Activated CD8-positive, alpha-beta memory T cell treated with anti-CD3 and anti-CD28 coated beads for 4 hours (primary cell): ENCODE data around the gene PARP12.
A peak's percentile ranks its signal among the peaks of the same experiment; 100 is the strongest.
"Not testable (repeated sequence)": the region's sequence is repeated elsewhere in the genome, so short reads cannot be mapped to it uniquely, and the experiment has no call there.

Experiments
- DNase-seq, 2 donors: peaks; one replicate each; pipeline ENCODE4 v3.0.0-alpha.2; 2020; ENCODE audit warnings: low read depth in 2 of 2

The PARP12 gene, protein sequence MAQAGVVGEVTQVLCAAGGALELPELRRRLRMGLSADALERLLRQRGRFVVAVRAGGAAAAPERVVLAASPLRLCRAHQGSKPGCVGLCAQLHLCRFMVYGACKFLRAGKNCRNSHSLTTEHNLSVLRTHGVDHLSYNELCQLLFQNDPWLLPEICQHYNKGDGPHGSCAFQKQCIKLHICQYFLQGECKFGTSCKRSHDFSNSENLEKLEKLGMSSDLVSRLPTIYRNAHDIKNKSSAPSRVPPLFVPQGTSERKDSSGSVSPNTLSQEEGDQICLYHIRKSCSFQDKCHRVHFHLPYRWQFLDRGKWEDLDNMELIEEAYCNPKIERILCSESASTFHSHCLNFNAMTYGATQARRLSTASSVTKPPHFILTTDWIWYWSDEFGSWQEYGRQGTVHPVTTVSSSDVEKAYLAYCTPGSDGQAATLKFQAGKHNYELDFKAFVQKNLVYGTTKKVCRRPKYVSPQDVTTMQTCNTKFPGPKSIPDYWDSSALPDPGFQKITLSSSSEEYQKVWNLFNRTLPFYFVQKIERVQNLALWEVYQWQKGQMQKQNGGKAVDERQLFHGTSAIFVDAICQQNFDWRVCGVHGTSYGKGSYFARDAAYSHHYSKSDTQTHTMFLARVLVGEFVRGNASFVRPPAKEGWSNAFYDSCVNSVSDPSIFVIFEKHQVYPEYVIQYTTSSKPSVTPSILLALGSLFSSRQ

GRCh38 chr7:140062528-140063299 lies at the start of gene PARP12:
PARP12 (minus strand) TSS chr7:140062951; CDS start chr7:140062847, 104 bp downstream.
- peak; percentile 79 to 80 for DNase-seq

DNA sequence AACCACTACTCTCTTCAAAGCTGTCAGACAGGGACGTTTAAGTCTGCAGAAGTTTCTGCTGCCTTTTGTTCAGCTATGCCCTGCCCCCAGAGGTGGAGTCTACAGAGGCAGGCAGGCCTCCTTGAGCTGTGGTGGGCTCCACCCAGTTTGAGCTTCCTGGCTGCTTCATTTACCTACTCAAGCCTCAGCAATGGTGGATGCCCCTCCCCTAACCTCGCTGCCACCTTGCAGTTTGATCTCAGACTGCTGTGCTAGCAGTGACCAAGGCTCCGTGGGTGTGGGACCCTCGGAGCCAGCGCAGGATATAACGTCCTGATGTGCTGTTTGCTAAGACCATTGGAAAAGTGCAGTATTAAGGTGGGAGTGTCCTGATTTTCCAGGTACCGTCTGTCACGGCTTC lies 46.0 kb upstream of the PARP12 start:
- DNase-seq: not testable (repeated sequence)

- DNase-seq: no peak
Observed at GRCh38 chr7:140096459-140096858, 33.7 kb upstream of the PARP12 start.

DNA sequence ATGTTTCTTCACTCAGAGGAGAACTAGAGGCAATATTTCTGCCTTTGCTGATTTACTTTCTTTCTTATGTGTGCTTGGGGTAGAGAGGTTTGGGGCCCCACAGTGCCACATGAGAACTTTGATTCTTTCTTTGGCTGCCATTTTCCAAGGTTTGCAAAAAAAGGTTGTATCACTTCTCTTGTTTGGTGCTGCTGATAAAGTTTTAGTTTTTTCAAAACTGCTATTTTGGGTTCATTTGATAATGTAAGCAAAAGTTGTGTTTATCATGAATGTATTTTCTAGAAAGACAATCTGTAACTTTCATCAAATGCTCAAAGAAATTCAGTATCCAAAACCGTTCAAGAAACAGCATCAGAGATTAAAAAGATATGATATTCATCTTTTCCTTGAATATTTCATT lies 30.6 kb upstream of the PARP12 start:
- DNase-seq: no peak

- DNase-seq: no peak
Observed at GRCh38 chr7:140085447-140085846, 22.7 kb upstream of the PARP12 start.

GRCh38 chr7:140084972-140085371 lies 22.2 kb upstream of the PARP12 start:
- DNase-seq: no peak

- no peak for DNase-seq
Observed at GRCh38 chr7:140084142-140084655, 21.4 kb upstream of the PARP12 start.

GRCh38 chr7:140082770-140083169 lies 20.0 kb upstream of the PARP12 start:
- no peak for DNase-seq

GRCh38 chr7:140081774-140082425 lies 19.1 kb upstream of the PARP12 start:
- no peak for DNase-seq

DNA sequence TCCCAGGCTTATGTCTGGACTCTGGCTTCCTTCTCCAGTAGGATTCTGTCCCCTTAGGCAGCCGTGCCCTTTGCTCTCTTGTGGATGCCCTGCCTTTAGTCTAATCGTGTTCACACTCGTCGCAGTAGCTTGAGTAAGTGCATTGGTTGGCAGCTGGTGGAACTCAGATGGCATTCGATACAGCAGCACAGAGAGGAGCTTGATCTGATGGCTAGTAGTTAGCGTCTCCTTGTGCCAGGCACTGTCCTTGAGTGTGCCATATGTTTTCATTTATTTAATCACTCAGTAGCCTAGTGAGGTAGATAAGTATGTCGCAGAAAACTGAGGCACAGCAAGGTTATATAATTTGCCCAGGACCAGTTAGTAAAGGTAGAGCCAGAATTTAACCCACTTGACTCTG lies 18.2 kb upstream of the PARP12 start:
- DNase-seq: no peak

DNA sequence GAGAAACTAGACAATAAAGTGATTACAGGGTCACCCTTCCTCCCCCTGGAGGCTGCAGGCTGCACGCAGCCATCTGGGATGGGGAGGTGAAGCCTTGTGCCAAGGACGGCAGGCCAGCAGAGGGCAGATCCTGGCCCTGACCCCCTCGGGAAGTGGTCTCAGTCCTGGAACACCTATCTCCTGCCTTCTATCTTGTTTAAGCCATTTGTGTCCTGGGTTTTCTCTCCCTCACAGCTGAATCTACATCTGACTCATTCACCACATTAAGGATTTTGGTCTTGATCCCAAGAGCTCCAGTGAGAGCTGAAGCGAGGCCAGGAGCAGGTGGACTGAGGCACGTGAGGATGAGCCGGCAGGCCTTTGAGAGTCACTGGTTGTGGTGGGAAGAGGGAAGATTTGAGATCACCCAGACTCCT lies 16.4 kb upstream of the PARP12 start:
- no peak for DNase-seq

DNA sequence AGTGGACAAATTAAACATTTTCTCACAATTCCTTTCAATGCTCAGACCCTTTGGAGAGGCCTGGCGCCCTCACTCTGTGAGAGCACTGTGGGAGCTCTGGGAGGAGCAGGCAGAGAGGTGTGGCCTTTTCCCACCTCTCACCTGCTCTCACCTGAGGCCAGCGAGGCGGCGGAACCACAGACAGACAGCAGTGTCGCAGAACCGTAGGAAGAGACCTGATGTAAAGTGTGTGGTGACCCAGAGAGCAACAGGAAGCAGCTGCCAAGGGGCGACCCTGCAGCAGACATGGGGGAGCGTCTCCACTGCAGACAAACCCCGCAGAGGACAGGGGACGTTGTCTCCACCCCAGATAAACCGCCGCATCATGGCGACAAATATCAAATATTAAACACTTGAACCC lies 15.6 kb upstream of the PARP12 start:
- DNase-seq: no peak

DNA sequence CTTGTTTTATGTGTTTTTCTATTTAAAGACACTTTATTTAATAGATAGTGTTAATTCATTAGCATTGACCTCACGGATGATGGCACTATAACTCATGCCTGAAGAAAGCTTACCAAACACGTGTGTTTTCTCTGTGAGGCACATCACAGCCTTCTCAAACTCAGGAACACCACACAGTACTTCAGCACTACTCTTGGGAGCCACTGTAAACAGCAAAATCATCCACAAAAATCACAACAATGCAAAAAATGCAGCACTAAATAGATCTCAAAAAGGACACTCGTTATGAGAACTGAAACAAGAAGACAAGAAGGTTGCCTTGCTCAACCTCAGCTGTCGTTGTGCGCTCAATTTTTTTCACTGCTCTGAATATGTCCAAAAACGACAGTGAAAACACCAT lies 12.0 kb upstream of the PARP12 start:
- no peak for DNase-seq

- no peak for DNase-seq
Observed at GRCh38 chr7:140070546-140070945, 7.8 kb upstream of the PARP12 start.

DNA sequence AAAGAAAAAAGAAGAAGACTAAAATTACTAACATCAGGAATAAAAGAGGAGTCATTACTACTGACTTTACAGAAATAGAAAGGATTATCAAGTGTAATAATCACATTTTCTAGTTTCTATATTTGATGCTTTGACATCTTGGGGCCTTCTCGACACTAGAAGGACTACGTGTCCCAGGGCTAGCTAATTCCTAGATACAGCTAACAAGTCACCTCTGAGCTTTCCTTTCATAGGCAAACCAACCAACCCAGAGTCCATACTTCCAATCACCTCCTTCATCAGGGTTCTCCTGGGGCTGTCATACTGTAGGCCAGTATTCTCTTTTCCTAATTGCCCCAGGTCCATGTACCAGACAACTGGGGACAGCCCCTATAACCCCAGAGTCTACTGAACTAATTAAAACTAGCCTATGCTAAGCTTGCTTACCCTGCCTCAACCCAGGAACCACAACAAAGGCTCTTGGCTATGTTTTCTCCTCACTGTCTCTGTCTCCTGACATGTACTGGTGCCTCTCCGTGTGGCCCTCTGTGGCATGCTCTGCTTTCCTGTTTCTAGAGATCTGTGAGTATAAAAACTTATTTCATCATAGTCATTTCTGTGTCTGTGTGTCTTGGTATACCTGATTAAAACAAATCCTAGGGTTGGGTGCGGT lies 6.7 kb upstream of the PARP12 start:
- no peak for DNase-seq

DNA sequence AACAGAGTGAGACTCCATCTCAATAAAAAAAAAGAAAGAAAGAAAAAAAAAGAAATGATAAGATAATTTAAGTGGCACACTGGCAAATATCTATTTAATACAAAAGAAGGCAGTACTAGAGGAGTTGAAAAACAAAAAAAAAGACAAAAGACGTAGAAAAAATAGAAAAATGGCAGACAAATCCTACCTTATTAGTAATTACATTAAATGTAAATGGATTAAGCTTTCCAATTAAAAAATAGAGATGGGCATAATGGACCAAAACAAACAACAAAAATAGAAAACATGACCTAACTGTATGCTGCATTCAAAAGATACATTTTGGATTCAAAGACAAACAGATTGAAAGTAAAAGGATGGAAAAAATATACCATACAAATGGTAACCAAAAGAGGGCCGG lies 5.3 kb upstream of the PARP12 start:
- no peak for DNase-seq

DNA sequence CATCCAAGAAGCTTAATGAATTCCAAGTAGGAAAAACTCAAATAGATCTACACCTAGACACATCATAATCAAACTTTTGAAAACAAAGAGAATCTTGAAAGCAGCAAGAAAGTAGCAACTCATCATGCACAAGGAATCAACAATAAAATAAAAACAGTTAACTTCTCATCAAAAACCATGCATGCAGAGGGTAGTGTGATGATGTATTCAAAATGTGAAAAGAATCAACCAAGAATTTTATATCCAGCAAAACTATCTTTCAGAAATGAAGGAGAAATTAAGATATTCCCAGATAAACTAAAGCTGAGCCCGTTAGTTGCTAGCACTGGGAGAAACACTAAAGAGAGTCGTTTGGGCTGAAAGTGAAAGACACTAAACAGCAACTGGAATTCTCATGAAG lies 4.3 kb upstream of the PARP12 start:
- no peak for DNase-seq

GRCh38 chr7:140062118-140062527 lies 628 bp downstream of the PARP12 start:
- peak; percentile 35 to 40 for DNase-seq

DNA sequence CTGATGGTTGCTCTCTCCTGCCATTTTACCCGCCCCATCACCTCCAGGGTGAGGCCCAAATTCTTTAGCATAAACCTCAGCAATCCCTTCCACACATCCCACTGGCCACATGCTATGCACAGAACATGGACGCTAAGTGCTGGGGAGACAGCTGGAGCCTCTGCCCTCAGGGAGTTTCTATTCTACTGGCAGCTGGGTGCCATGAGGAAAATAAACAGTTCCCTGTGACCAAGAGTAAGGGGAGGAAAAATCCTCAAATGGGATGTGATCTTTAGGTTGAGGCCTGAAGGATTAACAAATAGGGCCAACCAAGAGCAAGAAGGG lies 1.2 kb downstream of the PARP12 start:
- DNase-seq: no peak

DNA sequence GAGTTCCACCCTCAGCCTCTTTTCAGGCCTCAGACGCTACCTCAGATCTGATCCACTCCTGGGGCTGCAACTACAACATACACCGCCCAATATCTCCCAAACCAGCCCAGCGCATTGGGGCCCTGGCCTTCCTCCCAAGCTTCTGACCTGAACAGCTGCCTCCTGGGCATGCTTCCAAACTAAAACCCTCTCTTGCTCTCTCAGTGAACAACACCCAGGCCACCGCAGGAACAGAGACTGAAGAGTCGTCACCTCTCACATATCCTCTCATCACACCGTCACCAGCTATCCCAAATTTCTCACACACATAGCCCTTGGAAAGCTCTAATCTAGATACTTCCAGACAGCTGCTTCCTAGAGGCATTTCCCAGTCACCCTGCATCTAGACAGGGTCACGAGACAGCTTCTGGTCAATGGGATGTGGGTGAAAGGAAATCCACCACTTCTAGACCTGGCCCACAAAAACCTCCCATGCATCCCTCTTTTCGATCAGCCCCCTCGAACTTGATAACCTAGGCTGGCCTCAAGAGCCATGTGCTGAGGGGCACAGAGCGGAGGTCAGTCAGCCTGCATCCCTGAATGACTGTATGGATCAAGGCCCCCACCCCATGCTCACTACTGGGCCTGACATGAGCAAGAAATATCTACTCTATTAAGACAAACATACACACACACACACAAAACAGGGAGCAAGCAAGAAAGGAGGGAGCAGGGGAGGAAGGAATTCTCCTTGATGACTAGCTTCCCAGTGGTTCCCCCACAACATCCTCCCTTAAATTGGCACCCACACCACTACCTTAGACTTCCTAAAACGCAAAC lies 1.8 kb downstream of the PARP12 start:
- no peak for DNase-seq

- DNase-seq: no peak
Observed at GRCh38 chr7:140060243-140060630, 2.5 kb downstream of the PARP12 start.
